HepG2 (cell line): ENCODE data around the gene CMTM4. TPM values are rescaled to one million over a fixed set of nuclear protein-coding genes. Genes with fewer than 3 reads are reported as not detected.

Source experiments
- CBX5 ChIP-seq: sonication (generic); formaldehyde crosslinking; IDR thresholded peaks from 2 replicates; pipeline ENCODE4 v1.4.0; 2020; ENCODE audit warnings: missing genetic modification reagents, borderline replicate concordance
- CEBPB ChIP-seq: IDR thresholded peaks from 2 replicates; pipeline ENCODE4 v1.6.1; 2011; ENCODE audit warnings: low read depth, low read length, improper control_type of control experiment, borderline replicate concordance
- CEBPG ChIP-seq: IDR thresholded peaks from 2 replicates; pipeline ENCODE4 v1.6.1; 2016
- FOXO1 ChIP-seq: sonication (generic); formaldehyde crosslinking; IDR thresholded peaks from 2 replicates; pipeline ENCODE4 v1.4.0; 2020; ENCODE audit warnings: missing genetic modification reagents
- GATAD2A ChIP-seq: IDR thresholded peaks from 2 replicates; pipeline ENCODE4 v1.6.1; 2016
- IRF1 ChIP-seq: sonication (generic); formaldehyde crosslinking; IDR thresholded peaks from 2 replicates; pipeline ENCODE4 v1.4.0; 2020; ENCODE audit warnings: low read depth, mild to moderate bottlenecking, missing genetic modification reagents
- MBD4 ChIP-seq: IDR thresholded peaks from 2 replicates; pipeline ENCODE4 v1.6.1; 2012; ENCODE audit warnings: low read length, inconsistent platforms, borderline replicate concordance
- NR2F1 ChIP-seq, 2 experiments: fragments of 450-650 bp in 1 of 2; formaldehyde crosslinking in 1 of 2; IDR thresholded peaks; 2 replicates each; pipeline versions ENCODE4 v1.5.0 to v1.6.1; 2016 to 2020; ENCODE audit warnings: mild to moderate bottlenecking in 1 of 2, missing compliant biosample characterization in 1 of 2, missing genetic modification reagents in 1 of 2, moderate library complexity in 1 of 2
- NR2F2 ChIP-seq: IDR thresholded peaks from 2 replicates; pipeline ENCODE4 v1.6.1; 2012; ENCODE audit warnings: low read depth, inconsistent platforms, borderline replicate concordance
- RELA ChIP-seq: sonication (generic); formaldehyde crosslinking; IDR thresholded peaks from 2 replicates; pipeline ENCODE4 v1.4.0; 2020; ENCODE audit warnings: missing genetic modification reagents
- TFDP2 ChIP-seq: sonication (generic); formaldehyde crosslinking; IDR thresholded peaks from 2 replicates; pipeline ENCODE4 v1.4.0; 2020; ENCODE audit warnings: missing genetic modification reagents
- THRA ChIP-seq: sonication (generic); formaldehyde crosslinking; IDR thresholded peaks from 2 replicates; pipeline ENCODE4 v1.4.0; 2020; ENCODE audit warnings: missing genetic modification reagents, borderline replicate concordance
- ZNF629 ChIP-seq: sonication (generic); formaldehyde crosslinking; conservative IDR thresholded peaks from 2 replicates; pipeline ENCODE4 v1.5.0; 2020; ENCODE audit warnings: missing genetic modification reagents
- polyA plus RNA-seq, 8 experiments: library from polyadenylated mRNA; depleted of rRNA in 3 of 8; stranded (reverse) in 7 of 8; unstranded in 1 of 8; fragments of >200 nt; fragmentation: Illumina TruSeq in 4 of 8; extraction: Trizol in 4 of 8; gene quantifications; 2 replicates each; pipeline versions ENCODE4 v1.2.1 to v1.2.3, GENCODE V29; 2011 to 2016; ENCODE audit warnings: low read depth in 4 of 8, missing spikeins in 1 of 8, mixed read lengths in 1 of 8; ENCODE audit not compliant: insufficient read depth in 1 of 8
- total RNA-seq, 5 experiments: library from RNA; depleted of rRNA; stranded (reverse); fragments of >200 nt; fragmentation: Illumina TruSeq; extraction: Trizol; gene quantifications; 2 replicates each; pipeline ENCODE4 v1.2.3, GENCODE V29; 2016; ENCODE audit warnings: low read depth in 1 of 5

Gene CMTM4
- total and polyA plus RNA-seq, 2 of the 13 experiments (the other 11 are each of a cell fraction or from before 2014, with no cell fraction given) = 32.0 to 36.3 TPM

GRCh38 chr16:66741169-66741900 is 44.8 kb upstream of the CMTM4 start (continued):
- TF ChIP-seq CEBPB = 0 out of 2 replicates have a peak, but pooled peaks have one; percentile 44
- no peak for TF ChIP-seq NR2F1 (CRISPR knock-in tag; IDR thresholded peaks at IDR 0.05)
- no peak for TF ChIP-seq FOXO1 (CRISPR knock-in tag)
- no peak for TF ChIP-seq NR2F2
- TF ChIP-seq ZNF629 (CRISPR knock-in tag) = no peak
- no peak for TF ChIP-seq MBD4
- TF ChIP-seq GATAD2A = peak; percentile 37; the same call in 1 of the 2 replicates
- no peak for TF ChIP-seq IRF1 (CRISPR knock-in tag)
- TF ChIP-seq CEBPG (CRISPR knock-in tag) = peak; percentile 60; the same call in 1 of the 2 replicates
- no peak for TF ChIP-seq RELA
- TF ChIP-seq CBX5 = no peak
- TF ChIP-seq TFDP2 = no peak
- no peak for TF ChIP-seq THRA
